GM20000 (cell line): ENCODE data around the gene SREBF1.

Source experiments
- DNase-seq: peaks from one replicate; pipeline ENCODE4 v3.0.0; 2012; ENCODE audit warnings: low spot score
- CTCF ChIP-seq: IDR thresholded peaks from 2 replicates; pipeline ENCODE4 v1.5.1; 2012; ENCODE audit warnings: mild to moderate bottlenecking, control low read depth; ENCODE audit errors: extremely low read depth, missing control alignments

The SREBF1 gene

DNA sequence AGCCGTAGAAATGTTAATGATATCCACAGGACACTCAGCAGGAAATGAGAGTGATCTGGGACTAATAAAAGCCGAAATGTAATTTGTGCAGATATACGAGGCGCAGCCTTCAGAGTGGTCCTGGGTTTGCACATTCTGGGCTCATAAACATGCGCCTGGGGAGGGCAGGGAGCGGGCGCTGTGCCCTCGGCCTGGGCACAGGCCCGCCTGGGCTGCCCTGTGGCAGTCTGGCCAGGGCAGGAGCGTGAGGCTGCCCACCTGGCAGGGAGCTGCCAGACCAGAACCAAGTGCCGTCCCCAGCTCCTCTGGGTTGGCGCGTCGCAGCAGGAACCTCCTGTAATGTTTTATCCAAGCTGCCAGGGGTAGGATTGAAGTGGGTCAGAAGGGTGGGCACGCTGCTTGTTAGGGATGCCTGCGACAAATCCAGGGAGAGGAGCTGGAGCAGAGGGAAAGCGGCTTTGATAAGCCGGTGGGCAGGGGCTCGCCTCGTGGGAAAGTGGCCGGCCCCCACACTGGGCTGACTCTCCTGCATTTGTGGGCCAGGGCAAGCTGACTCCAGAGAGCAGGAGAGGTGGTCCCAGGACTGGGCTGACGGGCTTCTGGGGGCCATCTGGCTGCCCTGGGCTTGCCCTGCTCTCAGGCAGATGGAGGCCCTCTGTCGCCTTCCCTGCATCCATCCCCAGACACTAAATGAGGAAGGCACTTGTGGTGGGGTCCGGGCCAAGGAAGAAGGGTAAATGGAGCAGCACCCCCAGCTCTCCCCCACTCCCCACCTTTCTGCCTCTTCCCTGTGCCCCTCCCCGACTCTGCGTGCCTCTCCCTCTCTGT lies 45.9 kb downstream of the SREBF1 start:
- no peak for TF ChIP-seq CTCF
- no peak for DNase-seq

DNA sequence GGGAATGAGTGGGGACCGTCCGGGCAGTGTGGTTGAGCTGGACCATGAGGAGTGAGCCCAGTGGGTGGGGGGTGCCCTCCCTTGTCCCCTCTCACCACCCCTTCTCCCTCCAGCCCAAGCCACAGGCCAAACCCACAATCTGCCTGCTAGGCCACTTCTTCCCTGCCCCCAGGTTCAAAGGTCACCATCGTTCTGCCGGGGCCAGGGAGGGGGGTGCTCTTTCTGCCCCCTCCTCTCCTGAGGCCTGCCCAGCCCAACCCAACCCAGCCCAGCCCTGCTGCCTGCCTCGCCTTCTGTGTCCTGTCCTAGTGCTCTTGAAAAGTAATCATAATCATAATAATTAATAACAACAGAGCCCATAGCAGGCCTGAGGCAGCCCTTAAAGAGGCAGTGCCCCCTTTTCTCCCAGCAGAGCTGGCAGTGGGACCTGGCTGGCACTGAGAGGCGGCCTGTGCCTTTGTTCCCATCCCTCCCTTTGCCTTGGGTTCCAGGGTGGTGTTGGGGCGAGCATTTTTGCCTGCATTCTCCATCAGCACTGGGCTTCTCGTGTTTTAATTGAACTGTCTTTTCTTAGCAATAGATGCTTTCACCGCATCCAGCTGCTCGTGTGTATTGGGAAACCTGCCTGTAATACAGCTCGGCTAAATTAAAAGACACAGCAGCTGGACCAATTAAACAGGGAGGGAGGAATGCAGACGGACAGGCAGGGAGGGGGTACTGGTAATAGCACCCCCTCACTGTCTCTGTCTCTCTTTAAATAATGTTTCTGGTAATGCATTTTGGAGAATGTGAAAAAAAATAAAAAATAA lies 46.8 kb downstream of the SREBF1 start:
- no peak for TF ChIP-seq CTCF
- DNase-seq: no peak

- no peak for TF ChIP-seq CTCF
- DNase-seq: no peak
Observed at GRCh38 chr17:17789410-17789809, 47.4 kb downstream of the SREBF1 start.

GRCh38 chr17:17788967-17789366 lies 47.8 kb downstream of the SREBF1 start:
- no peak for DNase-seq
- TF ChIP-seq CTCF: no peak

DNA sequence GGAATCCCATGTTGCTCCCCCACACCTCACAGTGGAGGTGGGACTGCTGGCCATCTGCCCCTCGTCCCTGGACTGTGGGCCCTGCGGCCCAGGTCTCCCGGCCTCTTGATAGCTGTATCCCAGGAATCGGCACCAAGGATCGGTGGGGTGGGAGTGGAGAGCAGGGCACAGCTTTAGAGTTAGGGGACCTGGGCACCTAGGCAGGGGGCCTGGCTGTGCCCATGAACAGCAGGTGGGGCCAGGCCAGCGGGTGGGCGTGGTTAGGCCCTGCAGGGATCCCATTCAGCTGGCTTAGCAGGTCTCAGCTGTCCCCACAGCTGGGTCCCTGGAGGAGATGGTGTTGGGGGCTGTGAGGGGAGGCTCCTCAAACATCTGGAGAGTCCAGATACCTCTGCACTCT lies 49.2 kb downstream of the SREBF1 start:
- DNase-seq: no peak
- no peak for TF ChIP-seq CTCF

DNA sequence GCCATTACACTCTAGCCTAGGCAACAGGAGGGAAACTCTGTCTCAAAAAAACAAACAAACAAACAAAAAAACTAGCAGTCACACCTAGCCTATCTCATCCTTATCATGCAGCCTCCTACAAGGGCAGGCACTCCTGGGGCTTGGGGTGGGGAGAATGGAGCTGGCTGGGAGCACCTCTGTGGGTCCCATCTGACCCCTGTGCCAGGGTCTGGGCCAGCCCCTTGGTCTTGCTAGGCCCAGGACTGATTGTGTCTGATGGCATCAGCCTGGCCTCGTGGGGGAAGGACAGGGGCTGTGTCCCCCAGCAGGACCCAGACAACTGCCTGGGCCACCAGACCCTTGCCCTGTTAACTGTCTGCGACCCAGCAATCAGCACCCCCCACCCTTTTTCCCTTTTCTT lies 49.8 kb downstream of the SREBF1 start:
- no peak for DNase-seq
- TF ChIP-seq CTCF: no peak

- no peak for DNase-seq
- no peak for TF ChIP-seq CTCF
Observed at GRCh38 chr17:17785407-17785806, 51.4 kb downstream of the SREBF1 start.
